GM23338 (cell line): ENCODE results near the gene MVB12B. TPM values are rescaled to one million over a fixed set of nuclear protein-coding genes. Genes with fewer than 3 reads are reported as not detected.

Source experiments
- ATAC-seq: fragments of 200-7000 bp; cut with Tn5 transposase; 3 replicates; pipeline ENCODE4 v1.9.1; 2020
- DNase-seq: peaks from one replicate; pipeline ENCODE4 v3.0.0-alpha.2; 2015; ENCODE audit warnings: low spot score
- H2AFZ ChIP-seq: fragments of 200-600 bp; sonication (generic); 2 replicates; pipeline ENCODE4 v1.8.0; 2016; ENCODE audit warnings: antibody characterized with exemption, mild to moderate bottlenecking, moderate library complexity
- H3F3A ChIP-seq: fragments of 200-600 bp; sonication (generic); replicated peaks from 2 replicates; pipeline ENCODE4 v1.8.0; 2017; ENCODE audit warnings: antibody characterized with exemption, mixed run types, low read depth
- H3K27ac ChIP-seq: fragments of 200-600 bp; sonication (generic); 2 replicates; pipeline ENCODE4 v1.6.1; 2016; ENCODE audit warnings: low read depth
- H3K27me3 ChIP-seq: fragments of 200-600 bp; sonication (generic); 2 replicates; pipeline ENCODE4 v1.8.0; 2016; ENCODE audit warnings: mild to moderate bottlenecking, mixed run types, moderate library complexity; ENCODE audit not compliant: insufficient read depth
- H3K36me3 ChIP-seq: fragments of 200-600 bp; sonication (generic); 2 replicates; pipeline ENCODE4 v1.8.0; 2016; ENCODE audit warnings: mild to moderate bottlenecking; ENCODE audit not compliant: insufficient read depth
- H3K4me1 ChIP-seq: fragments of 200-600 bp; sonication (generic); 2 replicates; pipeline ENCODE4 v1.8.0; 2016; ENCODE audit warnings: mild to moderate bottlenecking, moderate library complexity; ENCODE audit not compliant: insufficient read depth
- H3K4me2 ChIP-seq: fragments of 200-600 bp; sonication (generic); 2 replicates; pipeline ENCODE4 v1.7.1; 2017; ENCODE audit warnings: mixed run types
- H3K4me3 ChIP-seq: fragments of 200-600 bp; sonication (generic); 2 replicates; pipeline ENCODE4 v1.6.1; 2016; ENCODE audit warnings: mixed run types
- H3K79me2 ChIP-seq: fragments of 200-600 bp; sonication (generic); replicated peaks from 2 replicates; pipeline ENCODE4 v1.8.0; 2017; ENCODE audit warnings: mild to moderate bottlenecking; ENCODE audit not compliant: insufficient read depth
- H3K9me2 ChIP-seq: fragments of 200-600 bp; sonication (generic); 2 replicates; pipeline ENCODE4 v1.8.0; 2017; ENCODE audit not compliant: insufficient read depth
- H4K20me1 ChIP-seq: fragments of 200-600 bp; sonication (generic); replicated peaks from 2 replicates; pipeline ENCODE4 v1.8.0; 2017; ENCODE audit warnings: mild to moderate bottlenecking; ENCODE audit not compliant: insufficient read depth
- H3K27ac Mint-ChIP-seq: 2 replicates; pipeline ENCODE4 v1.8.0; 2020; ENCODE audit warnings: inconsistent platforms, mild to moderate bottlenecking, moderate library complexity, mixed read lengths
- H3K27me3 Mint-ChIP-seq: 3 replicates; pipeline ENCODE4 v1.8.0; 2022; ENCODE audit warnings: low read depth, mild to moderate bottlenecking, moderate library complexity, mixed read lengths, inconsistent platforms; ENCODE audit not compliant: insufficient read depth, poor library complexity
- H3K36me3 Mint-ChIP-seq: 3 replicates; pipeline ENCODE4 v1.8.0; 2021; ENCODE audit warnings: low read depth, mild to moderate bottlenecking, inconsistent platforms, moderate library complexity, mixed read lengths
- H3K4me1 Mint-ChIP-seq: 3 replicates; pipeline ENCODE4 v1.8.0; 2020; ENCODE audit warnings: mild to moderate bottlenecking, inconsistent platforms, mixed read lengths
- H3K4me3 Mint-ChIP-seq: 3 replicates; pipeline ENCODE4 v1.8.0; 2021; ENCODE audit warnings: moderate library complexity, mild to moderate bottlenecking, inconsistent platforms, mixed read lengths
- H3K9me3 Mint-ChIP-seq: 3 replicates; pipeline ENCODE4 v1.8.0; 2020; ENCODE audit warnings: moderate library complexity, mild to moderate bottlenecking, inconsistent platforms, mixed read lengths
- CREB1 ChIP-seq: fragments of 250-450 bp; sonication (Bioruptor Pico); IDR thresholded peaks from 2 replicates; pipeline ENCODE4 v1.5.0; 2020; ENCODE audit warnings: low read depth, mild to moderate bottlenecking, moderate library complexity
- EZH2 ChIP-seq: fragments of 200-600 bp; sonication (generic); IDR thresholded peaks from one replicate; pipeline ENCODE4 v1.8.0; 2017; ENCODE audit warnings: antibody characterized with exemption, mild to moderate bottlenecking, low read depth; ENCODE audit not compliant: unreplicated experiment
- EZH2phosphoT487 ChIP-seq: fragments of 200-600 bp; sonication (generic); IDR thresholded peaks from one replicate; pipeline ENCODE4 v1.8.1; 2018; ENCODE audit warnings: antibody characterized with exemption; ENCODE audit not compliant: unreplicated experiment
- JUNB ChIP-seq: IDR thresholded peaks from one replicate; pipeline ENCODE4 v1.6.1; 2016; ENCODE audit warnings: antibody characterized with exemption; ENCODE audit not compliant: unreplicated experiment
- NANOG ChIP-seq: IDR thresholded peaks from 2 replicates; pipeline ENCODE4 v1.6.1; 2016; ENCODE audit warnings: antibody characterized with exemption, borderline replicate concordance
- POLR2AphosphoS5 ChIP-seq: IDR thresholded peaks from 2 replicates; pipeline ENCODE4 v1.6.1; 2016; ENCODE audit warnings: antibody characterized with exemption, low read depth
- REST ChIP-seq: IDR thresholded peaks from one replicate; pipeline ENCODE4 v1.6.1; 2018; ENCODE audit warnings: antibody characterized with exemption; ENCODE audit not compliant: unreplicated experiment
- ZNF114 ChIP-seq: fragments of 250-450 bp; sonication (Bioruptor Pico); IDR thresholded peaks from 2 replicates; pipeline ENCODE4 v1.5.0; 2020; ENCODE audit warnings: mild to moderate bottlenecking, moderate library complexity
- ZNF331 ChIP-seq: fragments of 250-450 bp; sonication (Bioruptor Pico); IDR thresholded peaks from 2 replicates; pipeline ENCODE4 v1.5.0; 2020; ENCODE audit warnings: low read depth, mild to moderate bottlenecking, moderate library complexity
- polyA plus RNA-seq: library from polyadenylated mRNA; unstranded; fragments of >200 nt; fragmentation: Nextera tagmentation; extraction: Ambion mirVana; gene quantifications from 2 replicates; pipeline ENCODE4 v1.2.1, GENCODE V29; 2016
- total RNA-seq: library from RNA; depleted of rRNA; stranded (reverse); fragments of >200 nt; shearing (Covaris generic); gene quantifications from 2 replicates; pipeline ENCODE4 v1.2.3, GENCODE V29; 2014
- TF ChIP-seq, protein P1 (sequence below): fragments of 250-450 bp; sonication (Bioruptor Pico); IDR thresholded peaks from 2 replicates; pipeline ENCODE4 v1.5.0; 2020; ENCODE audit warnings: mild to moderate bottlenecking, moderate library complexity
- TF ChIP-seq, protein P2 (sequence below): IDR thresholded peaks from 2 replicates; pipeline ENCODE4 v1.6.1; 2016; ENCODE audit warnings: antibody characterized with exemption
- TF ChIP-seq, protein P3 (sequence below), 2 experiments: fragments of 200-600 bp in 1 of 2; sonication (generic) in 1 of 2; conservative IDR thresholded peaks; 2 replicates each; pipeline versions ENCODE4 v1.5.1 to v1.6.1; 2016 to 2017; ENCODE audit warnings: antibody characterized with exemption in 2 of 2, low read depth in 2 of 2, mild to moderate bottlenecking in 2 of 2, moderate library complexity in 1 of 2

The MVB12B gene
- total and polyA plus RNA-seq, 2 experiments from 2014 or later, result 1.9 to 6.6 TPM

DNA sequence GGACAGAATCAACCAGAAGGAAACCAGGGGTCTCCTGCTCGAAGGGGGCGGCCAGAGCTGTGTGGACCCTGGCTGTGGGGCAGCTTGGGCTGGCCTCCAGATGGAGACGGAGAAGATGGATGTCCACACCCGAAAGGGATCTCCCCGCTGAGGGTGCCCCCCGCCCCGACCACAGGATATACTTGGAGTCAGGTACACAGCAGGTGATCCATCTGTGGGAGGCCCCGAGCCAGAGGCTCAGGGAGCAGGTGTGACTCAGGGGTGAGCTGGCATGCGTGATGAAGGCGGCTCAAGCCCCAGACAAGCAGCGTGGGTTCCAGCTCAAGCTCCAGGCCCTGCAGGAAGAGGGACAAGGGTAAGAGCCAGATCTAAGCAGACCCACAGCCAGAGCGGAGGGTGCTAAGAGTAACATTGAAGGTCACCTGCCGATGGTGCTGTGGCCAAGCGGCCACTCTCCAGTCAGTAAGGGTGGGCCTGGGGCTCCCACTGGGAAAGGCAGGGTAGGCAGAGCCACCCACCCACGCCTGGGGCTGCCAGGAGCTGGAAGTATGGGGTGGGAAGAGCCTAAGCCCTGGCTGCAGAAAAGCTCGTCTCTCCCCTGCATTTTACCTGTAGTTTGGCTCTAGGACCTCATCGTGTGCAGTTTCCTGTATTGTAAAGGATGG is 30.6 kb upstream of the MVB12B start:
- Mint-ChIP-seq H3K9me3 (no peaks in the 10 kb centered on the region), H3K27me3 (peaks cover 2% of the 10 kb centered on the region), H3K36me3 (no peaks in the 10 kb centered on the region), H3K4me1 (no peaks in the 10 kb centered on the region; the same call in 2 of the 3 replicates), H3K4me3 (no peak overlapping the region), H3K27ac (no peak overlapping the region)
- no peaks in the 10 kb centered on the region for H3K36me3 ChIP-seq
- no peak overlapping the region for H3K27ac ChIP-seq
- no peak overlapping the region for H2AFZ ChIP-seq
- no peaks in the 10 kb centered on the region for H3K27me3 ChIP-seq
- DNase-seq, result no peak
- no peaks in the 10 kb centered on the region for H3F3A ChIP-seq
- no peaks in the 10 kb centered on the region for H3K79me2 ChIP-seq
- no peaks in the 10 kb centered on the region for H3K9me2 ChIP-seq
- no peaks in the 10 kb centered on the region for H4K20me1 ChIP-seq
- no peak overlapping the region for H3K4me3 ChIP-seq
- TF ChIP-seq, protein P1, sequence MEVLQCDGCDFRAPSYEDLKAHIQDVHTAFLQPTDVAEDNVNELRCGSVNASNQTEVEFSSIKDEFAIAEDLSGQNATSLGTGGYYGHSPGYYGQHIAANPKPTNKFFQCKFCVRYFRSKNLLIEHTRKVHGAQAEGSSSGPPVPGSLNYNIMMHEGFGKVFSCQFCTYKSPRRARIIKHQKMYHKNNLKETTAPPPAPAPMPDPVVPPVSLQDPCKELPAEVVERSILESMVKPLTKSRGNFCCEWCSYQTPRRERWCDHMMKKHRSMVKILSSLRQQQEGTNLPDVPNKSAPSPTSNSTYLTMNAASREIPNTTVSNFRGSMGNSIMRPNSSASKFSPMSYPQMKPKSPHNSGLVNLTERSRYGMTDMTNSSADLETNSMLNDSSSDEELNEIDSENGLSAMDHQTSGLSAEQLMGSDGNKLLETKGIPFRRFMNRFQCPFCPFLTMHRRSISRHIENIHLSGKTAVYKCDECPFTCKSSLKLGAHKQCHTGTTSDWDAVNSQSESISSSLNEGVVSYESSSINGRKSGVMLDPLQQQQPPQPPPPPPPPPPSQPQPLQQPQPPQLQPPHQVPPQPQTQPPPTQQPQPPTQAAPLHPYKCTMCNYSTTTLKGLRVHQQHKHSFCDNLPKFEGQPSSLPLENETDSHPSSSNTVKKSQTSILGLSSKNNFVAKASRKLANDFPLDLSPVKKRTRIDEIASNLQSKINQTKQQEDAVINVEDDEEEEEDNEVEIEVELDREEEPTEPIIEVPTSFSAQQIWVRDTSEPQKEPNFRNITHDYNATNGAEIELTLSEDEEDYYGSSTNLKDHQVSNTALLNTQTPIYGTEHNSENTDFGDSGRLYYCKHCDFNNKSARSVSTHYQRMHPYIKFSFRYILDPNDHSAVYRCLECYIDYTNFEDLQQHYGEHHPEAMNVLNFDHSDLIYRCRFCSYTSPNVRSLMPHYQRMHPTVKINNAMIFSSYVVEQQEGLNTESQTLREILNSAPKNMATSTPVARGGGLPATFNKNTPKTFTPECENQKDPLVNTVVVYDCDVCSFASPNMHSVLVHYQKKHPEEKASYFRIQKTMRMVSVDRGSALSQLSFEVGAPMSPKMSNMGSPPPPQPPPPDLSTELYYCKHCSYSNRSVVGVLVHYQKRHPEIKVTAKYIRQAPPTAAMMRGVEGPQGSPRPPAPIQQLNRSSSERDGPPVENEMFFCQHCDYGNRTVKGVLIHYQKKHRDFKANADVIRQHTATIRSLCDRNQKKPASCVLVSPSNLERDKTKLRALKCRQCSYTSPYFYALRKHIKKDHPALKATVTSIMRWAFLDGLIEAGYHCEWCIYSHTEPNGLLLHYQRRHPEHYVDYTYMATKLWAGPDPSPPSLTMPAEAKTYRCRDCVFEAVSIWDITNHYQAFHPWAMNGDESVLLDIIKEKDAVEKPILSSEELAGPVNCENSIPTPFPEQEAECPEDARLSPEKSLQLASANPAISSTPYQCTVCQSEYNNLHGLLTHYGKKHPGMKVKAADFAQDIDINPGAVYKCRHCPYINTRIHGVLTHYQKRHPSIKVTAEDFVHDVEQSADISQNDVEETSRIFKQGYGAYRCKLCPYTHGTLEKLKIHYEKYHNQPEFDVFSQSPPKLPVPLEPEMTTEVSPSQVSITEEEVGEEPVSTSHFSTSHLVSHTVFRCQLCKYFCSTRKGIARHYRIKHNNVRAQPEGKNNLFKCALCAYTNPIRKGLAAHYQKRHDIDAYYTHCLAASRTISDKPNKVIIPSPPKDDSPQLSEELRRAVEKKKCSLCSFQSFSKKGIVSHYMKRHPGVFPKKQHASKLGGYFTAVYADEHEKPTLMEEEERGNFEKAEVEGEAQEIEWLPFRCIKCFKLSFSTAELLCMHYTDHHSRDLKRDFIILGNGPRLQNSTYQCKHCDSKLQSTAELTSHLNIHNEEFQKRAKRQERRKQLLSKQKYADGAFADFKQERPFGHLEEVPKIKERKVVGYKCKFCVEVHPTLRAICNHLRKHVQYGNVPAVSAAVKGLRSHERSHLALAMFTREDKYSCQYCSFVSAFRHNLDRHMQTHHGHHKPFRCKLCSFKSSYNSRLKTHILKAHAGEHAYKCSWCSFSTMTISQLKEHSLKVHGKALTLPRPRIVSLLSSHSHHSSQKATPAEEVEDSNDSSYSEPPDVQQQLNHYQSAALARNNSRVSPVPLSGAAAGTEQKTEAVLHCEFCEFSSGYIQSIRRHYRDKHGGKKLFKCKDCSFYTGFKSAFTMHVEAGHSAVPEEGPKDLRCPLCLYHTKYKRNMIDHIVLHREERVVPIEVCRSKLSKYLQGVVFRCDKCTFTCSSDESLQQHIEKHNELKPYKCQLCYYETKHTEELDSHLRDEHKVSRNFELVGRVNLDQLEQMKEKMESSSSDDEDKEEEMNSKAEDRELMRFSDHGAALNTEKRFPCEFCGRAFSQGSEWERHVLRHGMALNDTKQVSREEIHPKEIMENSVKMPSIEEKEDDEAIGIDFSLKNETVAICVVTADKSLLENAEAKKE (CRISPR knock-in tag), result no peak
- TF ChIP-seq, protein P2, sequence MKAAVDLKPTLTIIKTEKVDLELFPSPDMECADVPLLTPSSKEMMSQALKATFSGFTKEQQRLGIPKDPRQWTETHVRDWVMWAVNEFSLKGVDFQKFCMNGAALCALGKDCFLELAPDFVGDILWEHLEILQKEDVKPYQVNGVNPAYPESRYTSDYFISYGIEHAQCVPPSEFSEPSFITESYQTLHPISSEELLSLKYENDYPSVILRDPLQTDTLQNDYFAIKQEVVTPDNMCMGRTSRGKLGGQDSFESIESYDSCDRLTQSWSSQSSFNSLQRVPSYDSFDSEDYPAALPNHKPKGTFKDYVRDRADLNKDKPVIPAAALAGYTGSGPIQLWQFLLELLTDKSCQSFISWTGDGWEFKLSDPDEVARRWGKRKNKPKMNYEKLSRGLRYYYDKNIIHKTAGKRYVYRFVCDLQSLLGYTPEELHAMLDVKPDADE, result no peak
- TF ChIP-seq POLR2AphosphoS5 (no peak), NANOG (no peak), JUNB (no peak), ZNF114 (no peak), ZNF331 (no peak), REST (no peak), EZH2phosphoT487 (no peak), CREB1 (CRISPR knock-in tag) (no peak), EZH2 (no peak)
- TF ChIP-seq, protein P3, sequence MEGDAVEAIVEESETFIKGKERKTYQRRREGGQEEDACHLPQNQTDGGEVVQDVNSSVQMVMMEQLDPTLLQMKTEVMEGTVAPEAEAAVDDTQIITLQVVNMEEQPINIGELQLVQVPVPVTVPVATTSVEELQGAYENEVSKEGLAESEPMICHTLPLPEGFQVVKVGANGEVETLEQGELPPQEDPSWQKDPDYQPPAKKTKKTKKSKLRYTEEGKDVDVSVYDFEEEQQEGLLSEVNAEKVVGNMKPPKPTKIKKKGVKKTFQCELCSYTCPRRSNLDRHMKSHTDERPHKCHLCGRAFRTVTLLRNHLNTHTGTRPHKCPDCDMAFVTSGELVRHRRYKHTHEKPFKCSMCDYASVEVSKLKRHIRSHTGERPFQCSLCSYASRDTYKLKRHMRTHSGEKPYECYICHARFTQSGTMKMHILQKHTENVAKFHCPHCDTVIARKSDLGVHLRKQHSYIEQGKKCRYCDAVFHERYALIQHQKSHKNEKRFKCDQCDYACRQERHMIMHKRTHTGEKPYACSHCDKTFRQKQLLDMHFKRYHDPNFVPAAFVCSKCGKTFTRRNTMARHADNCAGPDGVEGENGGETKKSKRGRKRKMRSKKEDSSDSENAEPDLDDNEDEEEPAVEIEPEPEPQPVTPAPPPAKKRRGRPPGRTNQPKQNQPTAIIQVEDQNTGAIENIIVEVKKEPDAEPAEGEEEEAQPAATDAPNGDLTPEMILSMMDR (conservative IDR thresholded peaks at IDR 0.05; ENCODE audit: low read depth in 2 of 2), result no peak
- H3K4me1 ChIP-seq, result no peaks in the 10 kb centered on the region
- no peak overlapping the region for H3K4me2 ChIP-seq
- no peak for ATAC-seq
